ENCODE results near the gene ZNF580. TPM values are rescaled to one million over a fixed set of nuclear protein-coding genes. Genes with fewer than 3 reads are reported as not detected.

The ZNF580 gene
- total and polyA plus RNA-seq, 5 experiments from 2014 or later, result 15.3 to 111 (median 21.7) TPM

DNA sequence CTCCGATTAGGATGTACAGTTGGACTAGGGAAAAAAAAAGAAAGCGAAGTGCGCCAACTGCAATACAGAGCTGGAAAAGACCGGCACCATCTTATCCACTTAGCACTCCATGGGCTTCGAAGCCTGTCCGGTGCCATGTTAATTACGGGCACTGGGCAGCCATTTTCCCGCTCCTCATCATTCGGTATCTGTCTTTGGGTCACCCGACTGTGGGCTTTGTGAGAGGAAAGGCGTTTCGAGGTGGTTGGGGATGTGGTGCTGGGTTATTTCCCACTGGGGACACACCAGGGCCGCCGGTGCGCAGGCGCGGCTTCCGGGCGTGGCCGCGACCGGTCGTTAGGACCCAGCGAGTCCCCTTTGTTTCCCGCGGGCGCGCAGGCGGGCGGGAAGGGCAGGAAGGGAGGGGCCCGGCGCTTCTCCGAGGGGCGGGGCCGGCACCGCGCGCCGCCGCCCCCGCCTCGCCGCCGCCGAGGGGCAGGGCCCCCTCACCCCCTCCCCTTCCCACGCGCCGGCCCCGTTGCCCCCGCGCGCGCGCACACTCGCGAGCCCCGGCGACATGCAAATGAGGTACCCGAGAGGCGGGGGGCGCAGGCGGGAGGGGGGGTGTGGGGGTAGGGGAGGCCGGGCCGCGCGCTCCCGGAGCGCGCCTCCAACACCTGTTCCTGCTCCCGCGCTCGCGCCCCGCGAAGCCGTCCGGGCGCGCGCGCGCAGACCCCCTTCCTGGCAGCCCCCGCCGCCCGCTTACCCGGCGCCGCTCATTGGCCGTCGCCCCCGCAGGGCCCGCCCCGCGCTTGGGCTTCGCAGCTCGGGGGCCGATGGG is 40.8 kb upstream of the ZNF580 start, which contains the start of gene ZNF524:
Gene ZNF524 (plus strand): TSS at position 447 of the 820 bp plus-strand sequence. CDS start 1,825 bp downstream, outside the sequence.
- Mint-ChIP-seq H3K27ac (peak within 1 kb of the TSS; percentile 96 to 100 (median 99)), H3K36me3 (peaks cover 0 to 23% (median 14%) of the 10 kb centered on the region in 3 donors), H3K4me3 (peak within 1 kb of the TSS; percentile 89 to 100 (median 99)), H3K27me3 (no peaks in the 10 kb centered on the region), H3K9me3 (no peaks in the 10 kb centered on the region), H3K4me1 (peaks cover 16 to 41% (median 31%) of the 10 kb centered on the region in 4 donors)
- DNase-seq (peak; percentile 79 to 98 (median 86)), ATAC-seq (peak; percentile 73 to 76)
- POLR2A ChIA-PET, result interaction anchor here (0.6 to 6.3 kb wide), 24 partner anchors 12 to 1151 kb away, joined by 3 to 60 read pairs (median 4); partner anchors contain the start of genes HSPBP1, ISOC2, KMT5C and LENG8

DNA sequence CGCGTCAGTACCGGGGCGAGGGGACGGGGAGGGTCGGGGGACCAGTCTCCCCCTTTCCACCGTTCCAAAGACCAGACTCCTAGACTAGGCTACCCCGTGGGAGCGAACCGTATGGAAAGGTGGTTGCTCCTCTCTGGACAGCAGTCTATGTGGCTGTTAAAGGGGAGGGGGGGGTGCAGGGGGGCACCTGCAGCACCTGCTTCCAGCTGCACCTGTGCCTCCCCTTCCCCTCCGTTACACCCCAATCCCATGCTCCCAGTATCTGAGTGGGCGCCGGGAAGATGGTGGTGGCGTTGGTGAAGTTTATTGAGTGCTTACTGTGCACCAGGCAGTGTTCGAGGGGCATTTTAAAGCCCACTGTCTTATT is 40.2 kb upstream of the ZNF580 start:
- H3K4me1 Mint-ChIP-seq, result peaks cover 16 to 42% (median 31%) of the 10 kb centered on the region in 4 donors
- H3K27me3 Mint-ChIP-seq, result no peaks in the 10 kb centered on the region
- H3K4me3 Mint-ChIP-seq, result peak overlapping the region; percentile 70 to 89 (median 84)
- peak overlapping the region; percentile 70 to 93 (median 86) for H3K27ac Mint-ChIP-seq
- H3K36me3 Mint-ChIP-seq, result peaks cover 0 to 17% (median 8%) of the 10 kb centered on the region in 3 donors
- DNase-seq, result no peak
- H3K9me3 Mint-ChIP-seq, result no peaks in the 10 kb centered on the region
- no peak for ATAC-seq
- POLR2A ChIA-PET, result interaction anchor here (0.7 to 6.3 kb wide), 10 partner anchors 14 to 261 kb away, joined by 3 to 60 read pairs (median 21); partner anchors contain the start of genes KMT5C, U2AF2, ZNF581 and ZNF628

DNA sequence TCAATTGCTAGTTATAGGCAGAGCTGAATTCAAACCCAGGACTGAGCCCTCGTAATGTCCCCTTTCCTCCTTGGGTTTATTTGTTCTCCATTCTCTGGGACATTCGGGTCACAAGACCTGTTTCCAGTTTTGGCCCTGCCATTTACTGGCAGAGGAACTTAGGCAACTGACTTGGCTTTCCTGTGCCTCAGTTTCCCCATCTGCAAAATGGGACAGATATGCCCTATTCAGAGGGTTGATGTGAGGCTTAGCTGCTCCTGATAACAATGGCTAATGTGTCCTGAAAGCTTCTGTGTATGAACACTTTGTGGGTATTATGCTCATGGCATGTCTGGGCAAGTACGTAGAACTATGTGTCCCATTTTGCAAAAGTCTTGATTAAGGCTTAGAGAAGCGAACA is 39.7 kb upstream of the ZNF580 start:
- H3K36me3 Mint-ChIP-seq, result peaks cover 0 to 12% (median 3%) of the 10 kb centered on the region in 3 donors
- POLR2A ChIA-PET, result interaction anchor here (0.5 to 6.3 kb wide), 10 partner anchors 14 to 72 kb away, joined by 3 to 60 read pairs (median 17); partner anchors contain the start of genes U2AF2, ZNF581 and ZNF784
- peaks cover 19 to 46% (median 33%) of the 10 kb centered on the region in 4 donors for H3K4me1 Mint-ChIP-seq
- H3K9me3 Mint-ChIP-seq, result no peaks in the 10 kb centered on the region
- peak overlapping the region; percentile 70 to 89 (median 84) for H3K4me3 Mint-ChIP-seq
- ATAC-seq (no peak), DNase-seq (no peak)
- H3K27ac Mint-ChIP-seq, result peak overlapping the region; percentile 70 to 93 (median 86)
- H3K27me3 Mint-ChIP-seq, result no peaks in the 10 kb centered on the region

DNA sequence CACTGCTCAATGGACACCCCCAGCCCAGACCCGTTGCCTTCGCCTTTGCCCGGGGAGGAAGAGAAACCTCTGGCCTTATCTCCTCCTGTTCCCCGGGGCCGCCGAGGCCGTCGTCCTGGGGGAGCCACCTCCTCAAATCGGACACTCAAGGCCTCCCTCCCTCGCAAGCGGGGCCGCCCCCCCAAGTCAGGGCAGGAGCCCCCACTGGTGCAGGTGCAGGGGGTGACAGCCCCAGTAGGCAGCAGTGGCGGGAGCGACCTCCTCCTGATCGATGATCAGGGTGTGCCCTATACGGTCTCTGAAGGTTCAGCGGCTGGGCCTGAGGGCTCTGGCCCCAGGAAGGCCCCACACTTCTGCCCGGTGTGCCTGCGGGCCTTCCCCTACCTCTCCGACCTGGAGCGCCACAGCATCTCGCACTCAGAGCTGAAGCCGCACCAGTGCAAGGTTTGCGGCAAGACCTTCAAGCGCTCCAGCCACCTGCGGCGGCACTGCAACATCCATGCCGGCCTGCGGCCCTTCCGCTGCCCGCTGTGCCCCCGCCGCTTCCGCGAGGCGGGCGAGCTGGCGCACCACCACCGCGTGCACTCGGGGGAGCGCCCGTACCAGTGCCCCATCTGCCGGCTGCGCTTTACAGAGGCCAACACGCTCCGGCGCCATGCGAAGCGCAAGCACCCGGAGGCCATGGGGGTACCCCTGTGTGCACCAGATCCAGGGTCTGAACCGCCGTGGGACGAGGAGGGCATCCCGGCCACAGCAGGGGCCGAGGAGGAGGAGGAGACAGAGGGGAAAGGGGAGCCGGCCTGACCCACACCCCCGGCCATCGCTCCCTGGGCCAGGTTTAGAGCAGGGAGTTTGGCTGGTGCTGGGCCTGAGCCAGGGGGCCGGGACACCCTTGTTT is 38.4 kb upstream of the ZNF580 start:
- Mint-ChIP-seq H3K36me3 (peaks cover 0 to 12% (median 0%) of the 10 kb centered on the region in 3 donors), H3K9me3 (no peaks in the 10 kb centered on the region), H3K27me3 (no peaks in the 10 kb centered on the region), H3K4me3 (peak overlapping the region in 4 of 10 donors; percentile 49 to 89 (median 88)), H3K4me1 (peaks cover 31 to 59% (median 44%) of the 10 kb centered on the region in 4 donors), H3K27ac (peak overlapping the region in 3 of 10 donors; percentile 2 to 88 (median 73))
- ATAC-seq (no peak), DNase-seq (no peak)
- POLR2A ChIA-PET, result interaction anchor here (1.5 to 6.3 kb wide), 4 partner anchors 23 to 52 kb away, joined by 5 to 55 read pairs (median 29); partner anchors contain the start of genes U2AF2, ZNF581 and ZNF784

DNA sequence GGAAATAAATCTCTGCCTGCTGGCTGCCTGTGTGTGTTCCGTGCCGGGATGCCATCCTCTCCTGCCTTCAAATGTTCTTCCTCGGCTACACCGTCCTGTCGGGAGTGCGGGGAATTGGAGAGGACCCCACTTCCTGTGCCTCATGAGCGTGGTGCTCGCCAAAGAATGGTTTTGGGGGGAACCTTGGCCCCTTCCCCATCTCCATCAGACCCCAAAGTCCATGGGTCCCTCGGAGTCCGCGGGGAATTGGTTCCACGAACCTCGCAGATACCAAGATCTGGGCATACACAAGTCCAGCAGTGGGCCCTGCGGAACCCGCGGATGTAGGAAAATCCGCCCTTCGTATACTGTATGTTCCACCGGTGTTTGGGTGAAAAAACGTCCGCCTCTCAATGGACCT is 37.7 kb upstream of the ZNF580 start:
- H3K4me3 Mint-ChIP-seq, result peak overlapping the region in 8 of 10 donors; percentile 11 to 89 (median 57)
- H3K4me1 Mint-ChIP-seq, result peaks cover 34 to 63% (median 50%) of the 10 kb centered on the region in 4 donors
- H3K27me3 Mint-ChIP-seq, result no peaks in the 10 kb centered on the region
- peak overlapping the region in 6 of 10 donors; percentile 20 to 87 (median 64) for H3K27ac Mint-ChIP-seq
- no peaks in the 10 kb centered on the region for H3K9me3 Mint-ChIP-seq
- ATAC-seq (no peak), DNase-seq (no peak)
- POLR2A ChIA-PET, result interaction anchor here (0.8 to 6.3 kb wide), 4 partner anchors 22 to 195 kb away, joined by 3 to 55 read pairs (median 18); partner anchors contain the start of genes UBE2S, ZNF581 and ZNF784
- peaks cover 0 to 13% (median 0%) of the 10 kb centered on the region in 3 donors for H3K36me3 Mint-ChIP-seq

DNA sequence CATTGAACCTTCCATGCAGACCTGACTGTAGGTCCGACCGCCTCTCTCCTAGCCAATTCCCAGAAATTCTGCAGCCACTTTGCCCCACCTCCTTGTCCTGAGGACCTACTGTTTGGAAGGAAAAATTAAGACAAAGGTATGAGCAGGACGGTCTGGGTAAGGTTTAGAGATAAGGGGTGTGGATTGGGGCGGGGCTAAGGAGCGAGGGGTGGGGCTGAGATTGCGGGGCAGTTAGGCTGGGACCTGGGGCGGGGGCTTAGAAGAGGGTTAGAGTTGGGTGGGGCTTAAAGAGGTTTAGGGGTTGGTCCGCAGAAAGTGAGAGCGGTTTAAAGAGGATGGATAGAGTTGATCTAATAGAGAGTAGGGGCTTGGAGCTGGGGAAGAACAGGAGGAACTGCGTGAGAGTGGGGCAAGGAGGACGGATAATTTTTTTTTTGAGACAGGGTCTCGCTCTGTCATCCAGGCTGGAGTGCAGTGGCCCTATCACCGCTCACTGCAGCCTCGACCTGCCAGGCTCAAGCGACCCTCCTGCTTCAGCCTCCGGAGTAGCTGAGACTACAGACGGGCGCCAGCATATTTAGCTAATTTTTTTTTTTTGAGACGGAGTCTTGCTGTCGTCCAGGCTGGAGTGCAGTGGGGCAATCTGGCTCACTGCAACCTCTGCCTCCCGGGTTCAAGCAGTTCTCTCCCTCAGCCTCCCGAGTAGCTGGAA is 37.1 kb upstream of the ZNF580 start:
- H3K36me3 Mint-ChIP-seq, result peaks cover 0 to 13% (median 0%) of the 10 kb centered on the region in 3 donors
- ATAC-seq (no peak), DNase-seq (no peak)
- no peaks in the 10 kb centered on the region for H3K9me3 Mint-ChIP-seq
- H3K27me3 Mint-ChIP-seq, result no peaks in the 10 kb centered on the region
- peak overlapping the region; percentile 11 to 91 (median 60) for H3K4me3 Mint-ChIP-seq
- peak overlapping the region in 6 of 10 donors; percentile 3 to 98 (median 64) for H3K27ac Mint-ChIP-seq
- POLR2A ChIA-PET, result interaction anchor here (0.8 to 6.3 kb wide), 9 partner anchors 21 to 345 kb away, joined by 3 to 55 read pairs (median 8); partner anchors contain the start of genes PPP6R1, U2AF2, UBE2S and ZNF581
- peaks cover 35 to 58% (median 52%) of the 10 kb centered on the region in 4 donors for H3K4me1 Mint-ChIP-seq

DNA sequence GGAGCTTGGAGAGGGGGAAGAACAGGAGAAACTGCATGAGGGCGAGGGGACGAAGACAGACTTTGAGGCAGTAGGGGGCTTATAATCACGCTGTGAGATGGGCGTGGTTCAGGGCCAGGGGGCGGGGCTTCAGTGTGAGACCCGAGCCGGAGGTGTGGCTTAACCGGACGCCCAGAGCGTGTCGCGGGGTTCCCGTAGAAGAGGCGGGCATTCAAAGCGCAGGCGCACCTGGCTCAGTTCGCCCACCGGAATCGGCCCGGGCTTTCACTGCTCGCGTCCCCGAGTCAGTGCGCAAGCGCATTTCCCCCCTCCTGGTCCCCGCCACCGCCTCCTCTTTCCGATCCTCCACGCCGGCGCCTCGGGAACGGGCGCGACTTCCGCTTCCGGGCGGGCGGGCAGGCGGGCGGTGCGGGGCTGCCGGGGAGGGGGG is 35.6 kb upstream of the ZNF580 start:
- H3K9me3 Mint-ChIP-seq, result no peaks in the 10 kb centered on the region
- peaks cover 0 to 24% (median 4%) of the 10 kb centered on the region in 3 donors for H3K36me3 Mint-ChIP-seq
- ATAC-seq (peak; percentile 77 to 79), DNase-seq (peak; percentile 95 to 99 (median 97))
- POLR2A ChIA-PET, result interaction anchor here (0.7 to 4.2 kb wide), 14 partner anchors 12 to 346 kb away, joined by 3 to 55 read pairs (median 7); partner anchors contain the start of genes PPP6R1, U2AF2, ZNF581 and ZNF628
- H3K27me3 Mint-ChIP-seq, result no peaks in the 10 kb centered on the region
- peaks cover 37 to 64% (median 61%) of the 10 kb centered on the region in 4 donors for H3K4me1 Mint-ChIP-seq
- H3K4me3 Mint-ChIP-seq, result peak overlapping the region; percentile 78 to 93 (median 89)
- peak overlapping the region; percentile 78 to 98 (median 94) for H3K27ac Mint-ChIP-seq

DNA sequence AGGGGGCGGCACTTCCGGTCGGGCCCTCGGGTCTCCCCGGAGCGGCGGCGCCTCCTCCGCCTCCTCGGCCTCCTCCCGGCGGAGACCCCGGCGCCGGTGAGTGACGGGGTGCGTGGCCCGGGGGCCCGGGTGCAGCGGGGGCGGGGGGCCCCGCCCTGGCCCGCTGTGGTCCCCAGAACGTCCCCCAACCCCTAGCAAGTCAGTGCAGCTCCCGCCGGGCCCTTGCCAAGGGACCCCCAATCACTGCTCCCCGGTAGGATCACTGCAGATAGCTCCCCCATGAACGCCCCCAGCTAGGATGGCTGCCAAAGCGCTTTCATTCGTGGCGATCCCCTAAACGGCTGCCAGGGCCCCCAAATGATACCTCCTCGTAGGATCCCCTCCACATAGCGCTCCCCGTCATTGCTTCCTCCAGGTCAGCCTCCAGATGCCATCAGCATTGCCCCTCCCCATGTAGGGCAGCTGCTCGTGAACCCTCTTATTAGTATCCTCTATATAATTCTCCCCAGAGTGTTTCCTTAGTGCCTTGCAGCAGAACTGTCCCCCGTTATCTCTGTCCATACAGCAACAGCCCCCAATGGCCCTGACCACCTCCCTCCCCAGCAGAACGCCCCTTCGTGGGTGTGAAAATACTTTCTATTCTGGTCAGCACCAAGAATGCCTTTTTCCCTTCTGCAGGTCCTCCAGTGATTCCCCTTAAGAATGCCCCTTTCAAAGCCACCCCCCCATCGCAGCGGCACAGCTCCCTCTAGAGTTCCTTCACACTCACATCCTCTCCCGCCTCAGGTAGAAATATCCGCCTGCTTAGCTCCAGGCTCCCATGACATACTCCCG is 34.9 kb upstream of the ZNF580 start, which contains the start of gene ZNF865:
Gene ZNF865 (plus strand): TSS at position 11 of the 834 bp plus-strand sequence. CDS start 7,972 bp downstream, outside the sequence.
- Mint-ChIP-seq H3K9me3 (no peaks in the 10 kb centered on the region), H3K4me3 (peak within 1 kb of the TSS; percentile 88 to 99 (median 94)), H3K36me3 (peaks cover 0 to 25% (median 4%) of the 10 kb centered on the region in 3 donors), H3K27me3 (no peaks in the 10 kb centered on the region), H3K4me1 (peaks cover 41 to 69% (median 64%) of the 10 kb centered on the region in 4 donors), H3K27ac (peak within 1 kb of the TSS; percentile 82 to 98 (median 96))
- ATAC-seq, result peak; percentile 42 to 52
- POLR2A ChIA-PET, result interaction anchor here (0.7 to 4.2 kb wide), 18 partner anchors 11 to 519 kb away, joined by 3 to 55 read pairs (median 6); partner anchors contain the start of genes PPP6R1, U2AF2, ZNF579 and ZNF581
- DNase-seq, result peak; percentile 54 to 82 (median 68)

DNA sequence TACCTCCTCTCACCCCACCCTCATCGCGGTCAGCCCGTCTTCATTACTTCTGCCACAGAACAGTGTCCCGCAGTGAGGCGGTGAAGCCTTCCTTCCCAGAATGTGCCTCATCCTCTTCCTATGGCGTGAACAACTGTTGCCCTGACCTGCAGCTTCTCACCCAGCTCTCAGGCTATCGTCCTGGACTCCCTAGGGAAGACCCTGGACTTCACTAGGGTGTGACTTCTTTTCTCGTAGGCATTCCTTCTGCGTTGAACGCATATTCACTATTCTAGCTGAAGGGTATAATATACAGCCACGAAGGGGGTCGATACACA is 34.4 kb upstream of the ZNF580 start:
- Mint-ChIP-seq H3K4me3 (peak overlapping the region; percentile 88 to 99 (median 94)), H3K9me3 (no peaks in the 10 kb centered on the region), H3K27me3 (no peaks in the 10 kb centered on the region), H3K4me1 (peaks cover 38 to 69% (median 64%) of the 10 kb centered on the region in 4 donors), H3K36me3 (peaks cover 0 to 25% (median 4%) of the 10 kb centered on the region in 3 donors), H3K27ac (peak overlapping the region; percentile 80 to 98 (median 95))
- POLR2A ChIA-PET, result interaction anchor here (0.7 to 4.2 kb wide), 16 partner anchors 11 to 520 kb away, joined by 3 to 55 read pairs (median 6); partner anchors contain the start of genes PPP6R1, U2AF2, ZNF579 and ZNF581
- DNase-seq (no peak), ATAC-seq (no peak)

DNA sequence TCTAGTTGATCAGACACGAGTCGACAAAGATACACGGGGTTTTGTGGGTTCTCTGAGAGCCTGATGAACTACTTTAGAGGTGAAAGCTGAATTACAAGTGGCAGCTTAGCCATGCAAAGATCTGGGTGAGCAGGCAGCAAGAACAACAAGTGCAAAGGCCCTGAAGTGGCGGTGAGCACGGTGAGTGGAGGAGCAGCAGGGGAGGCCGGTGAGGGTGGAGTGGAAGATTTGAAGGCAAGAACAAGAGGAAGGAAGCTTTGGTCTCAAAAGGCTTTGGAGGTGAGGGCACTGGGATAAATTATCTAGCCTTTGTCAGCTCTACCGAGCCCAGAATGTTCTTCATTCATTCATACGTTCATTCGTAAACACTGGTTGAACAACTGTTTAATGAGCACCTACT is 34.0 kb upstream of the ZNF580 start:
- H3K27ac Mint-ChIP-seq, result peak overlapping the region; percentile 17 to 98 (median 94)
- DNase-seq, result no peak
- peak overlapping the region in 9 of 10 donors; percentile 89 to 99 (median 94) for H3K4me3 Mint-ChIP-seq
- H3K36me3 Mint-ChIP-seq, result peaks cover 0 to 25% (median 4%) of the 10 kb centered on the region in 3 donors
- no peaks in the 10 kb centered on the region for H3K9me3 Mint-ChIP-seq
- H3K4me1 Mint-ChIP-seq, result peaks cover 38 to 68% (median 63%) of the 10 kb centered on the region in 4 donors
- ATAC-seq, result no peak
- POLR2A ChIA-PET, result interaction anchor here (0.7 to 4.2 kb wide), 11 partner anchors 10 to 348 kb away, joined by 3 to 55 read pairs (median 7); partner anchors contain the start of genes PPP6R1, ZNF579, ZNF581 and ZNF784
- H3K27me3 Mint-ChIP-seq, result no peaks in the 10 kb centered on the region

Data from naive thymus-derived CD8-positive, alpha-beta T cell (primary cell).